K562 (cell line): Measurements from ENCODE around the gene SLCO2A1. TPM values are rescaled to one million over a fixed set of nuclear protein-coding genes. Genes with fewer than 3 reads are reported as not detected.

ENCODE experiments used
- ATF6 ChIP-seq: sonication (generic); formaldehyde crosslinking; IDR thresholded peaks from 2 replicates; pipeline ENCODE4 v1.4.0; 2020; ENCODE audit warnings: mild to moderate bottlenecking, missing genetic modification reagents
- DMBX1 ChIP-seq: fragments of 250-450 bp; sonication (Bioruptor Pico); IDR thresholded peaks from 2 replicates; pipeline ENCODE4 v1.8.0; 2022; ENCODE audit warnings: inconsistent platforms, mild to moderate bottlenecking, moderate library complexity, borderline replicate concordance
- DPF2 ChIP-seq: fragments of 450-650 bp; IDR thresholded peaks from 2 replicates; pipeline ENCODE4 v1.6.1; 2016
- FOXP1 ChIP-seq: sonication (generic); formaldehyde crosslinking; IDR thresholded peaks from 2 replicates; pipeline ENCODE4 v1.8.0; 2022; ENCODE audit warnings: mild to moderate bottlenecking, missing genetic modification reagents
- KDM2B ChIP-seq: fragments of 250-450 bp; sonication (Bioruptor Pico); IDR thresholded peaks from 2 replicates; pipeline ENCODE4 v1.8.0; 2021; ENCODE audit warnings: mild to moderate bottlenecking, moderate library complexity
- NELFE ChIP-seq: IDR thresholded peaks from 2 replicates; pipeline ENCODE4 v1.6.1; 2011; ENCODE audit warnings: mild to moderate bottlenecking; ENCODE audit not compliant: insufficient read depth, insufficient read length
- NFE2L1 ChIP-seq: fragments of 450-650 bp; IDR thresholded peaks from 2 replicates; pipeline ENCODE4 v1.6.1; 2016; ENCODE audit warnings: missing genetic modification characterization, low read depth, mild to moderate bottlenecking, missing compliant biosample characterization, moderate library complexity, borderline replicate concordance
- RB1 ChIP-seq: fragments of 450-650 bp; IDR thresholded peaks from 2 replicates; pipeline ENCODE4 v1.6.1; 2017; ENCODE audit warnings: low read depth, mild to moderate bottlenecking
- THAP12 ChIP-seq: fragments of 250-450 bp; sonication (Bioruptor Pico); IDR thresholded peaks from 2 replicates; pipeline ENCODE4 v1.9.0; 2021; ENCODE audit warnings: mild to moderate bottlenecking, inconsistent platforms
- ZNF184 ChIP-seq: sonication (generic); formaldehyde crosslinking; IDR thresholded peaks from 2 replicates; pipeline ENCODE4 v1.5.0; 2020; ENCODE audit warnings: missing genetic modification reagents
- polyA plus RNA-seq, 8 experiments: library from polyadenylated mRNA; depleted of rRNA in 4 of 8; stranded (reverse) in 5 of 8; unstranded in 3 of 8; fragments of >200 nt; fragmentation: Nextera tagmentation in 2 of 8; fragmentation: Illumina TruSeq in 1 of 8; extraction: Ambion mirVana in 2 of 8; extraction: Trizol in 1 of 8; gene quantifications; 2 replicates each; pipeline versions ENCODE4 v1.2.1 to v1.2.3, GENCODE V29; 2011 to 2014; ENCODE audit warnings: inconsistent platforms in 1 of 8, missing spikeins in 1 of 8
- total RNA-seq, 7 experiments: library from RNA; depleted of rRNA in 6 of 7; stranded (reverse); fragments of >200 nt in 6 of 7; fragmentation: Illumina TruSeq in 2 of 7; extraction: Trizol in 2 of 7; gene quantifications; 2 replicates each; pipeline versions ENCODE4 v1.2.1 to v1.2.3, GENCODE V29; 2011 to 2021; ENCODE audit warnings: low replicate concordance in 1 of 7

SLCO2A1 gene
- total and polyA plus RNA-seq, 9 of the 15 experiments (the other 6 are each of a cell fraction or from before 2014, with no cell fraction given), result 0.16 to 1.0 TPM; not detected in 7

GRCh38 chr3:134048278-134048996 is 18.7 kb upstream of the SLCO2A1 start (continued):
- no peak for TF ChIP-seq FOXP1 (CRISPR knock-in tag)
- no peak for TF ChIP-seq RB1
- no peak for TF ChIP-seq ATF6
- no peak for TF ChIP-seq DMBX1
- no peak for TF ChIP-seq NFE2L1 (tag)
- no peak for TF ChIP-seq ZNF184 (CRISPR knock-in tag)
- no peak for TF ChIP-seq DPF2
- no peak for TF ChIP-seq KDM2B (CRISPR knock-in tag)
- TF ChIP-seq NELFE, result no peak
- no peak for TF ChIP-seq THAP12 (CRISPR knock-in tag)
- TF ChIP-seq, all 486 proteins: peak for 0
